Measurements from ENCODE around the gene UBA52. TPM values are rescaled to one million over a fixed set of nuclear protein-coding genes. Genes with fewer than 3 reads are reported as not detected.
"Not testable (repeated sequence)": the region's sequence is repeated elsewhere in the genome, so short reads cannot be mapped to it uniquely, and the experiment has no call there.

Gene UBA52
- total RNA-seq, 6 donors from 2014 or later: 127 to 988 (median 458) TPM

DNA sequence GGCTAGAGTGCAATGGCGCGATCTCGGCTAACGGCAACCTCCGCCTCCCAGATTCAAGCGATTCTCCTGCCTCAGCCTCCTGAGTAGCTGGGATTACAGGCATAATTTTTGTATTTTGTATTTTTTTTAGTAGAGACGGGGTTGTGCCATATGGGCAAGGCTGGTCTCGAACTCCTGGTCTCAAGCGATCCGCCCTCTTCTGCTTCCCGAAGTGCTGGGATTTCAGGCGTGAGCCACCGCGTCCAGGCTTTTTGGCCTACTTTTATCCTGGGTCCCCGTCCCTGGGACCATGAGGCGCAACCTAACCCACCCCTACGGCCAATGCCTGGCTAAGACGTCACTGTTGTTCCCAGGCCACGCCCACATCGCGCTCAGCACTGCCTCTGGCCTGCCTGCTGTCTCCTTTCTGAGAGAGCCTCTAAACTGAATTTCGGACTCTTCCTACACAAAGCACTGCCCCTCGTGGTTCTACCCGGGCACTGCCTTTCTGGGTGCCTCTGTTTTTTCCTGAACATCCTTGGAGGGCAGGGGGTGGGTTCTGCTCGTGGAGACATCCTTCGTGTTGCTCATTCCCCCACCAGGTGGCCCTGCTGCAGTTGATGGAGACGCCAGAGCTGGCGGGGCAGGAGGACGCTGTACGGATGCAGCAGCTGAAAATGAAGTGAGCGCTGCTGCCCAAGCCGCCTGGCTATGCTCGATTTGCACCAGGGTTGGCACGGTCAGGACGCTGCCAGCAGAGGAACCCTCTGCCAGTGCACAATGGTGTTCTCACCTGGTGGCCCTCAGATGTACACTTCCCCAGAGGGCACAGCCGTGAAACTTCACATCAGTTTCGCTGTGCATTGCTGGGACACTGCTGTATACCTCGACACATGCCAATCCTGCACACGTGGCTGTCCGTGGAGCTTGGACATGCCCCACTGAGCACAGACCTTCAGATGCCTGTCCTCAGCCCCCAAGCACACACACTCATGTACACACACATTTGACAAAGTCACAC lies 18.9 kb downstream of the UBA52 start:
- peaks cover 35 to 45% (median 38%) of the 10 kb centered on the region in 4 donors for H3K4me1 ChIP-seq
- no peak overlapping the region for H3K4me3 ChIP-seq
- peaks cover 0 to 15% (median 9%) of the 10 kb centered on the region in 4 donors for H3K36me3 ChIP-seq

DNA sequence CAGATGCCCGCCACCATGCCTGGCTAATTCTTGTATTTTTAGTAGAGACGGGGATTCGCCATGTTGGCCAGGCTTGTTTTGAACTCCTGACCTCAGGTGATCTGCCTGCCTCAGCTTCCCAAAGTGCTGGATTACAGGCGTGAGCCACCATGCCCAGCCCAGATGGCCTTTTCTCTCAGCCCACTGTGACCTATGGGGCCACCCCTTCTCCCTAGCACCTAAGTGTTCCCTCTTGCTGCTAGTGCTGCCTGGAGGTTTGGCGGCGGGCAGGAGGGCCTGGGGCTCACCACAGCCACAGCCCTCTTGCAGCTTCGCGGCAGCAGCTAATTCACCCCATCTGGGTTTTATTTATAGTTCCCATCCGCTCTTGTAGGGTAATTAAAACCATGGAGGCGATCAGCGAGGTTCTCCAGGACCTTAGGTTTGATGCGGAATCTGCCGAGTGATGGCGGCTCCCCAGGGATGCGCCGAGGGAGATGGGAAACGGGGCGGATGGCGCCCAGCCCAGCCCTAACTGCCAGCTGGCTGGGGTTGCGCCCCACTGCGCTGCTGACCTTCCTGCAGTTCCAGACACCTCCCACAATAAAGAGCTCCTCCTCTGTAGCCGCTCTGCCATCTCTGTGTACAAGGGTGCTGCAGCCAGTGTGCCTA lies 20.2 kb downstream of the UBA52 start:
- Histone ChIP-seq H3K27ac (no peak overlapping the region), H3K4me1 (peaks cover 35 to 50% (median 38%) of the 10 kb centered on the region in 4 donors), H3K4me3 (no peak overlapping the region), H3K9me3 (no peaks in the 10 kb centered on the region), H3K36me3 (peaks cover 0 to 15% (median 9%) of the 10 kb centered on the region in 4 donors), H3K27me3 (no peaks in the 10 kb centered on the region)
- TF ChIP-seq EP300 (IDR thresholded peaks at IDR 0.05): no peak
- no peak for TF ChIP-seq POLR2A (IDR thresholded peaks at IDR 0.05)
- TF ChIP-seq POLR2AphosphoS5 (IDR thresholded peaks at IDR 0.05): no peak
- TF ChIP-seq, protein P1, sequence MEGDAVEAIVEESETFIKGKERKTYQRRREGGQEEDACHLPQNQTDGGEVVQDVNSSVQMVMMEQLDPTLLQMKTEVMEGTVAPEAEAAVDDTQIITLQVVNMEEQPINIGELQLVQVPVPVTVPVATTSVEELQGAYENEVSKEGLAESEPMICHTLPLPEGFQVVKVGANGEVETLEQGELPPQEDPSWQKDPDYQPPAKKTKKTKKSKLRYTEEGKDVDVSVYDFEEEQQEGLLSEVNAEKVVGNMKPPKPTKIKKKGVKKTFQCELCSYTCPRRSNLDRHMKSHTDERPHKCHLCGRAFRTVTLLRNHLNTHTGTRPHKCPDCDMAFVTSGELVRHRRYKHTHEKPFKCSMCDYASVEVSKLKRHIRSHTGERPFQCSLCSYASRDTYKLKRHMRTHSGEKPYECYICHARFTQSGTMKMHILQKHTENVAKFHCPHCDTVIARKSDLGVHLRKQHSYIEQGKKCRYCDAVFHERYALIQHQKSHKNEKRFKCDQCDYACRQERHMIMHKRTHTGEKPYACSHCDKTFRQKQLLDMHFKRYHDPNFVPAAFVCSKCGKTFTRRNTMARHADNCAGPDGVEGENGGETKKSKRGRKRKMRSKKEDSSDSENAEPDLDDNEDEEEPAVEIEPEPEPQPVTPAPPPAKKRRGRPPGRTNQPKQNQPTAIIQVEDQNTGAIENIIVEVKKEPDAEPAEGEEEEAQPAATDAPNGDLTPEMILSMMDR (IDR thresholded peaks at IDR 0.05): no peak
- no peak for ATAC-seq (ENCODE audit: low FRiP score in 2 of 2)
- peak in 1 of 2 donors; percentile 67 for DNase-seq
- WGBS, 2 donors: 90 to 96% methylated on average over 16 to 21 of the region's 22 CpGs

More for the DNA sequence above, 18.9 kb downstream of the UBA52 start:
- DNase-seq (peak in 1 of 2 donors; percentile 46), ATAC-seq (ENCODE audit: low FRiP score in 2 of 2) (no peak)
- TF ChIP-seq EP300 (IDR thresholded peaks at IDR 0.05) (no peak), POLR2AphosphoS5 (IDR thresholded peaks at IDR 0.05) (no peak), POLR2A (IDR thresholded peaks at IDR 0.05) (no peak)
- TF ChIP-seq, protein P1 (IDR thresholded peaks at IDR 0.05): no peak
- 77 to 82% methylated on average over 29 to 31 of the region's 40 CpGs for WGBS, 2 donors
- Histone ChIP-seq H3K27me3 (no peaks in the 10 kb centered on the region), H3K27ac (peak overlapping the region in 1 of 4 donors; percentile 87), H3K9me3 (no peaks in the 10 kb centered on the region)

DNA sequence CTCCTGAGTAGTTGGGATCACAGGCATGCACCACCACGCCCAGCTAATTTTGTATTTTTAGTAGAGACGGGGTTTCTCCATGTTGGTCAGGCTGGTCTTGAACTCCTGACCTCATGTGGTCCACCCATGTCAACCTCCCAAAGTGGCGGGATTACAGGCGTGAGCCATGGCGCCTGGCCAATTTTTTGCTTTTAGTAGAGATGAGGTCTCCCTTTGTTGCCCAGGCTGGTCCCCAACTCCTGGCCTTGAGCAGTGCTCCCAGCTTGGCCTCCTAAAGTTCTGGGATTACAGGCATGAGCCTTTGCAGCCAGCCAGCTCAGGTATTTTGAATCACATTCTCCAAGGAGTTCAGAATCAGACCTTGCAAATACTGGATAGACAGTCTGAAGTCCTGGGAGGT lies 21.1 kb downstream of the UBA52 start:
- WGBS, 2 donors: 82 to 91% methylated on average over 5 of the region's 5 CpGs
- H3K4me3 ChIP-seq; H3K27me3 ChIP-seq; H3K27ac ChIP-seq; DNase-seq; ATAC-seq (ENCODE audit: low FRiP score in 2 of 2); H3K9me3 ChIP-seq: not testable (repeated sequence)
- H3K4me1 ChIP-seq: peaks cover 34 to 53% (median 37%) of the 10 kb centered on the region in 4 donors
- peaks cover 0 to 15% (median 9%) of the 10 kb centered on the region in 4 donors for H3K36me3 ChIP-seq

DNA sequence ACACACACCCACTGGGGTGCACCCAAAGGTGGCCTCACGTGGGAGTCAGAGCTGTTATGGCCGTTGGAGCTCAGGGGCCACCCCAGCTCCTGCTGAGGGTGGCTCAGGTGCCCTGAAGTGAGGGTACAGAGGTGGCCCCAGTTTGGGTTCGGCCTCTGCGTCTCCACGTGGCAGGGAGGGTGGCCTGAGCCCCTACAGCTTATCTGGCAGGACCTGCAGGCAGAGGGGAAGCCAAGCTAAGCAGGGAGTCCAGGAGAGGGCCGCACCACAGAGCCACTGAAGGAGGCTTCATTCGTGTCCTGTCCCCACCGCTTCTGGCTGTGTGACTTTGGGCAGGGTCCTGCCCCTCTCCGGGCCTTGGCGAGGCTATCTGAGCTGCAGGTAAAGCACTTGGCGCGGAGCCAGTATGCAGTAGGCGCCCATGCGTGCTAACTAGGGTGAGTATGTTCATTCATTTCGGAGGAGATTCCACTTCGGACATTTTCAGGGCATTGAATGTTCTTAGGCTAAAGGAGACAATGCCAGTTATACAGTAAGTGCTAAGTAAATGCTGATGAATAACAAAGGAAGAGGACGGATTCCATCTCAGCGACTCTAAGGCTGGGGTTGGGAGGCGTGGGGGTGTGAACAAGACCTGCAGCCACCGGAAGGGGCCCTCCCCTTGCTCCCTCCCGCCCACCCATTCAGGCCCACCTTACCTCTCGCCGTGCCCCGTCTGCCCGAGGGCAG lies 21.9 kb downstream of the UBA52 start:
- Histone ChIP-seq H3K4me1 (peaks cover 26 to 45% (median 30%) of the 10 kb centered on the region in 4 donors), H3K9me3 (no peaks in the 10 kb centered on the region), H3K27me3 (no peaks in the 10 kb centered on the region), H3K4me3 (peak overlapping the region in 2 of 4 donors; percentile 42 to 45), H3K36me3 (peaks cover 0 to 15% (median 9%) of the 10 kb centered on the region in 4 donors), H3K27ac (peak overlapping the region in 3 of 4 donors; percentile 3 to 60 (median 24))
- ATAC-seq (ENCODE audit: low FRiP score in 2 of 2) (no peak), DNase-seq (peak in 1 of 2 donors; percentile 36)
- TF ChIP-seq EP300 (IDR thresholded peaks at IDR 0.05): no peak
- TF ChIP-seq, protein P1 (IDR thresholded peaks at IDR 0.05): no peak
- WGBS, 2 donors: 48 to 50% methylated on average over 14 to 21 of the region's 25 CpGs
